Transverse colon (tissue), 4 donors: Measurements from ENCODE around the gene ANKRD33.

Source experiments
- EP300 ChIP-seq: sonication (generic); formaldehyde crosslinking; IDR thresholded peaks from one replicate; pipeline ENCODE4 v1.6.1; 2017; ENCODE audit warnings: antibody characterized with exemption, low read depth
- POLR2A ChIP-seq: fragments of 450-650 bp; IDR thresholded peaks from one replicate; pipeline ENCODE4 v1.6.1; 2016; ENCODE audit warnings: antibody characterized with exemption, mild to moderate bottlenecking, moderate library complexity
- POLR2AphosphoS5 ChIP-seq, 3 donors: sonication (generic); formaldehyde crosslinking; IDR thresholded peaks; one replicate each; pipeline ENCODE4 v1.6.1; 2016; ENCODE audit warnings: antibody characterized with exemption in 3 of 3
- TF ChIP-seq, protein P1 (sequence below), 5 experiments: fragments of 200-600 bp in 3 of 5; fragments of 450-650 bp in 2 of 5; sonication (generic) in 3 of 5; IDR thresholded peaks; 1 replicate in 2 of 5; 2 replicates in 3 of 5; pipeline ENCODE4 v1.5.1; 2016 to 2017; ENCODE audit warnings: antibody characterized with exemption in 5 of 5, inconsistent platforms in 3 of 5, mild to moderate bottlenecking in 2 of 5, moderate library complexity in 1 of 5

DNA sequence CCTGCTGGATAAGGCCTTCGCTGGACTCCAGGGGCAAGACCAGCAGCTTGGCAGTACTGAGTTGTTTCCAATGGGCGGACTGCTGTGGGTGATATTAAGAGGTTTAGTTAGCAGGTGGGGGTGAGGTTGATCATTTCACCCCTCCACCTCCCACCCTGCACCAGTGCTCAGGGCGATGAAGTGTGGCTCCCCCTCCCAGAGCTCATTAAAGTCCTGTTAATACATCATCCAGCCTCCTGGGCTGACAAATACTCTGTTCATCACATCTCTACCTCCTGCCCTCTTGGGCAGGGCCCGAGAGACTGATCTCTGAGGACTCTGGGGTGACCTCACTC lies 37.0 kb upstream of the ANKRD33 start:
- TF ChIP-seq, protein P1, sequence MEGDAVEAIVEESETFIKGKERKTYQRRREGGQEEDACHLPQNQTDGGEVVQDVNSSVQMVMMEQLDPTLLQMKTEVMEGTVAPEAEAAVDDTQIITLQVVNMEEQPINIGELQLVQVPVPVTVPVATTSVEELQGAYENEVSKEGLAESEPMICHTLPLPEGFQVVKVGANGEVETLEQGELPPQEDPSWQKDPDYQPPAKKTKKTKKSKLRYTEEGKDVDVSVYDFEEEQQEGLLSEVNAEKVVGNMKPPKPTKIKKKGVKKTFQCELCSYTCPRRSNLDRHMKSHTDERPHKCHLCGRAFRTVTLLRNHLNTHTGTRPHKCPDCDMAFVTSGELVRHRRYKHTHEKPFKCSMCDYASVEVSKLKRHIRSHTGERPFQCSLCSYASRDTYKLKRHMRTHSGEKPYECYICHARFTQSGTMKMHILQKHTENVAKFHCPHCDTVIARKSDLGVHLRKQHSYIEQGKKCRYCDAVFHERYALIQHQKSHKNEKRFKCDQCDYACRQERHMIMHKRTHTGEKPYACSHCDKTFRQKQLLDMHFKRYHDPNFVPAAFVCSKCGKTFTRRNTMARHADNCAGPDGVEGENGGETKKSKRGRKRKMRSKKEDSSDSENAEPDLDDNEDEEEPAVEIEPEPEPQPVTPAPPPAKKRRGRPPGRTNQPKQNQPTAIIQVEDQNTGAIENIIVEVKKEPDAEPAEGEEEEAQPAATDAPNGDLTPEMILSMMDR (IDR thresholded peaks at IDR 0.05) = no peak
- no peak for TF ChIP-seq POLR2A
- no peak for TF ChIP-seq EP300
- TF ChIP-seq POLR2AphosphoS5 (IDR thresholded peaks at IDR 0.05) = no peak
